HG03457 (cell line): Measurements from ENCODE around the gene LARGE1.

ENCODE experiments used
- ATAC-seq: cut with Tn5 transposase; IDR thresholded peaks from one replicate; pipeline ENCODE4 v1.9.1; 2021; ENCODE audit warnings: moderate number of reproducible peaks; ENCODE audit not compliant: unreplicated experiment

The LARGE1 gene

DNA sequence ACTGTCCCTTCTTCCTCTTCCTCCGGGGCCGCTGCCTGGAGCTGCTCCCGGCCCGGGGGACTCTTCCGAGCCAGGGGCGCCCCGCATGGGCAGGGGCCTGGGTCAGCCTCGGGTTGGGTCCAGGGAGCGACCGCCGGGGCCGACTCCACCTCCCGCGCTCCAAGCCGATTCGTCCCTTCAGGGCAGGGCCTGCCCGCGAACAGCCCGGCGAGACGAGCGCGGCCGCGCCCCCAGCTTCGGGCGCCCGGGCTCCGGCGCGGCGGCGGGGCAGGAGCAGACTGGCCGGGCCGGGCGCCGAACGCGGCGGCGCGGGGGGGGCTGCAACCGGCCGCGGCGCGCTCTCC is at the start of gene LARGE1:
TSS of gene LARGE1 (minus strand) at position 280 of the 344 bp plus-strand sequence.
- peak; percentile 18 for ATAC-seq

DNA sequence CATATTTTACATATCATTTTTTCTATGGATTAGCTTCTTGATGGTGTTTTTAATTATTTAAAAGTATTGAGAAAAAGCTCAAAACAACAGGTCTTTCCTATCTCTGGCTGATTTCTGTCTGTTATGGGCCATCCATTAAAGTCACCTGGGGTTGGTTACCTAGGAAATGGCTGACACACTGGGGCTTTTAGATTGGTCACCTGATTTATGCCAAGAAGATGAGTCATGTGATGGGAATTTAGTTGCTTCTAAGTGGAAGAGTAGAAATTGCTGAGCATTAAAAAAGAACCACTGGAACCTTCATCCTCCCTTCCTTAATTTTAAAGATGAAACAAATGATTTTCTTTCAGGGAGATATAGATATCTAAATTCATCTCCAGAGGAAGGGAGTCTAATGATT is 48.8 kb upstream of the LARGE1 start:
- ATAC-seq: no peak

DNA sequence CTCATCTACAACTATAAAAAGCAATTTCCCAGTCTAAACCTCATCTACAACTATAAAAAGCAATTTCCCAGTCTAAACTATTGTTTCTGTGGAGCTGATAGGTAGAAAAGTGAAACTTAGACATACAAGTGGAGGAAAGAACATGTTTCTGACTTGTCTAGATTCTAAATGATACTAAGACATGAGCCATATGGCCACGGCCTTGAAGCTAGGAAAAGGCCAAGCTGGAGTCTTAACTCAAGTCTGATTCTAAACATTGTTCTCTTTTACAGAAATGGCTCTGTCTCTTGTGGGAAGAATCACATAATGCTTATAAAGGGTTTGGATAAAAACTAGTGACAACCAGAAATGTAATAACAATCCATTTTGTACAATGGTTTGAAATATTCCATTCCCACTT is 43.8 kb upstream of the LARGE1 start:
- no peak for ATAC-seq

DNA sequence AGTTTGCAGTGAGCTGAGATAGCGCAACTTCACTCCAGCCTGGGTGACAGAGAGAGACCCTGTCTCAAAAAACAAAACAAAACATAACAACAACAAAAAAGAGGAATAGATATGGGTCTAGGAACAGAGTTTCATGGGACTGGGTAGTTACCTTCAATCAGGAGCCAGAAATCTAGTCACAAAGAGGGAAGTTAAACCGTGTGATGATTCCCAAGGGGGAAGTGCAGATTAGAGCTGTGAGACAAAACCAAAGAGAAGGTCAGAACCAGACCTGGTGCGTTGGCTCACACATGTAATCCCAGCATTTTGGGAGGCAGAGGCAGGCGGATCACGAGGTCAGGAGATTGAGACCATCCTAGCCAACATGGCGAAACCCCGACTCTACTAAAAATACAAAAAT is 42.1 kb upstream of the LARGE1 start:
- no peak for ATAC-seq

DNA sequence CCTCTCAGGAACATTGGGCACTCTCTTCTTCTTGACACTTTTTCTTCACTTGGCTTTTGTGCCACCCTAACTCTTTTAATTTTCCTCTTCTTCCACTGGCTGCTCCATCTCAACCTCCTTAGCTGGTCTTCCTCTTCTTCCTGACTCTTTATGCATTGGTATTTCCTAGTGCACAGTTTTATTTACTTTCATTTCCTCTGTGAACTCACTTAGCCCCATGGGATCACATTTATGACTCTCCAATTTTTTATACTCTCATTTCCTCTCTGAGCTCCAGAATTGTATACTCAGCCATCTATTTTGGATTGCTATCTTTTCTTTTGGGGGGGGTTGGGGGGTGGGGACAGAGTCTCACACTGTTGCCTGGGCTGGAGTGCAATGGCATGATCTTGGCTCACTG is 38.5 kb upstream of the LARGE1 start:
- ATAC-seq: no peak

DNA sequence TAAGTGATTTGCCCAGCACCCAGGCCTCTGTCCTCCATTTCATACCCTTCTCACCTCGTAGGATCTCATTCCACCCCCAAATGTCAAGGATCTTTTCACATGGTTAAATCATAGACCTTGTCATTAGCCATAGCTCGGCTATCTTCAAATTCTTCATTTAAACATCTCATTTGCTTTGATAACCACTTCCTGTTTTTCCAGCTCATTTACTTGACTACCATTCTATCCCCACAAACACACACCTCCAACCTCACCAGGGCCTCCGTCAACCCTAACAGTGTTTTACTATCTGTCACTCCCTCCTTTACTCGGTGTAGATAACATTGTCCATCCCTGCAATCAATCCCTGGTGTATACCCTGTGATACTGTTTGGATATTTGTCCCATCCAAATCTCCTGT is 36.8 kb upstream of the LARGE1 start:
- ATAC-seq: no peak

DNA sequence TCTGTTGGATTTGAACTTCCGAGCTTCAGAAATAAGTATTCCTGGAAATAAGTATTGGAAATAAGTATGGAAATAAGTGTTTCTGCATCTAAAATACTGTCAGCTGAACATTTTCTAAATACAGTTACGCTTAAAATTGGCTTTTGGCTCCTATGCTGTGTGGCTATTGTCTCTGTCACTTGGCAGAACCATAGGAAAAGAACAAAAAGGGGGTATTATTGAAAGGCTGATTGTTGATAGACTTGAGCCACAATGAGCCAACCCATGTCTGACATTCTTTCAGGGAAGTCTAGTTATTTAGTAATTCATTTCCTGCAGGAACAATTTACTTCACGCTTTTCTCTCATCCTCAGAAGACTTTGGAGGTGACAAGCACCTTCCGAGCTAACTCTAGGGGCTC is 32.5 kb upstream of the LARGE1 start:
- no peak for ATAC-seq

DNA sequence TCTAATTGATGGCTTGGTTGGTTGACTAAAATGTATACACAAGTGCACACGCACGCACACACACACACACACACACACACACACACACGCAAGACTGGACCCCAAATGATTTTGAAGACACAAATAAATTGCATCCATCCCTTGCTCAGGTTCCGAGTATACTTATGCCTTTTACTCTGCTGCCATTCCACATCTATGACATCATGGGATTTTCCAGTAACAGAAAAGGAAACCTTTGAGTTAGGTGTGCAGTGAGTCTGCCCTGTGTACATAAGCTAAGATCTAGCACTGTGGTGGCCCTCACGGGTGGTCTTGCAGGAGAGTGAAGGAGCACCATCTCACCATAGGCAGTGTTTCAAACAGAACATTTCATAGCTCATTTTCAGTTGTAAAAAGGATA is 20.5 kb upstream of the LARGE1 start:
- no peak for ATAC-seq

DNA sequence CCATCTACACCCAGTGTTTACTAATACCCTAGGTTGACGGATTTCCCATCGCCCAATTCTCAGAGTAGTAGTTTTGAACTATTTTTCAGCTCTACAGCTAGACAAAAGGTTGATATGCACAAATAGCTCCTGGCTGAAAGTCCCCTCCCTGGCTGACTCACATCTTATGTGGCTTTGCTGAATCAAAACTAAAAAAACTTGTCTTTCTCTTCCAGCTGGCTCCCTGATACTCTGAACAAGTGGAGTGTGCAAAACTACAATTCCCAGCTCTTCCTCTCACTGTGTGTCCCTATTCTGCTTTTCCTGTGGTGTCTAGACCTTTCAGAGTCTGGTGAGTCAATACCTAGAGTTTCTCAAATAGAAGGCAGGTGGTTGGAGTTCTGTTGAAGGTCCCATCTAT is 12.7 kb upstream of the LARGE1 start:
- ATAC-seq: no peak

DNA sequence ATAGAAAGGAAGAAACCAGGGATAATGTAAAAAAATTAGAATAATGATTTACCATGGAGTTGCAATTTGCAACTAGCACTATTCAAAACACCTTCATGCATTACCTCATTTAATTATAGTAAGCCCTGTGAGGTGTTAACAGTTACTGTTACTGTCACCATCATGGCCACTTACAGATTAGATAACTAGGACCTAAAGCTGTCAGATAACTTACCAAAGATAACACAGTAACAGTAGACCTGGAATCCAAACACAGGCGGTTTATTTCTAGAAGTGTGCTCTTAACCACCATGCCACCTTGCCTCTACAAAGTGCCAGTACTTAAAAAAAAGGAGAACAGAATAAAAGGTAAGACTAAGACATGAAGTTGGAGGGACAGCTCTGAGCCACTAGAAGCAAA is 11.1 kb upstream of the LARGE1 start:
- ATAC-seq: no peak

DNA sequence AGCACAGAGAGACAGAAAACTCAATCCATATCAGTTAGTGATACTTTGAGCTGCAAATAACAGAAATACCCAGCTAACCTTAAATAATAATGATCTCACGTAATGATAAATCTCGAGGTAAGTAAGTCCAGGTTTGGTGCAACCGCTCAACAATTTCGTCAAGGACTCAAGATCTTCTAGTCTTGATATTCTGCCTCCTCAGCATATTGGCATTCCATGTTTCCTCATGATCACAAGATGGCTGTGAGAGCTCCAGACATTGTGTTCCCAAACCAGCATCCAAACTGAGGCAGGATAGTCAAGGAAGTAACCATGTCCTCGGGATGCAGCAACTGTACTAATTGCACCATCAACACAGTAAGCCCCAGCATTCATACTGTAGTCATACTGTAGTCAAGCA is 7.5 kb upstream of the LARGE1 start:
- ATAC-seq: no peak

DNA sequence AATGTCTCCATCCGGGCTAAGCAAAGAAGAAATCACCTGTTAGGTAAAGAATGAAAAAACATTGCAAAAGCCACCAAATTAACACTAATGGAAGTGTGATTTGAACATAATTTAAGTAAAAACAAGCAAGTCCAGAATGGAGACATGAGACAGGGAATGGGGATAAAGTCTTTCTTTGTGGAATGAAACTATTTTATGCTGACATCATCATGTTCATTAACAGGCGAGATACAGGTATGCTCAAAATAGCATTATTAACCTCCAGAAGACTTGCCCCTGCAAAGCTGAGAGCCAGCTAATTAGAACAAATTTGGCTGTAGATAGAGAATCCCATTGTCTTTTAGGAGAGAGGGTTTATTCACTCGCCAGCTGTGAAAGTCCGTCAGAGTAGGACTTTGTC is 4.9 kb upstream of the LARGE1 start:
- ATAC-seq: no peak

DNA sequence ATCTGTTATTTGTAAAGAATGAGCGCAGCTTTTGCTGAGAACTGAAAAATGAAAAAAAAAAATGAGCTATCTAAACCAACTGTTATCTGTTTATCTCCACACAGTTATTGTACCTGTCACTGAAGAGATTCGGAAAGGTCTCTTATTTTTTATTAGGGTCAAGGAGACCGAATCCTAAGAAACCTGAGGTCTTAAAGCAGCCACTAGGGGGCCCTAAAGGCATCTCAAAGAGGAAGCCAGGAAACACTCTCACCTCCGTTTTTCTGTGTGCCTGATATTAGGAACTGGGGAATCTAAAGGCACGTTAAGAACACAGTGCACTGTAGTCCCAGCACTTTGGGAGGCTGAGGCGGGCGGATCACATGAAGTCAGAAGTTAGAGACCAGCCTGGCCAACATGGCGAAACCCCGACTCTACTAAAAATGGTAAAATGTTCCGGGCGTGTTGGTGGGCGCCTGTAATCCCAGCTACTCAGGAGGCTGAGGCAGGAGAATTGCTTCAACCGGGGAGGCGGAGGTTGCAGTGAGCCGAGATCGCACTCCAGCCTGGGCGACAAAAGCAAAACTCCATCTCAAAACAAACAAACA is 3.5 kb upstream of the LARGE1 start:
- ATAC-seq: no peak

DNA sequence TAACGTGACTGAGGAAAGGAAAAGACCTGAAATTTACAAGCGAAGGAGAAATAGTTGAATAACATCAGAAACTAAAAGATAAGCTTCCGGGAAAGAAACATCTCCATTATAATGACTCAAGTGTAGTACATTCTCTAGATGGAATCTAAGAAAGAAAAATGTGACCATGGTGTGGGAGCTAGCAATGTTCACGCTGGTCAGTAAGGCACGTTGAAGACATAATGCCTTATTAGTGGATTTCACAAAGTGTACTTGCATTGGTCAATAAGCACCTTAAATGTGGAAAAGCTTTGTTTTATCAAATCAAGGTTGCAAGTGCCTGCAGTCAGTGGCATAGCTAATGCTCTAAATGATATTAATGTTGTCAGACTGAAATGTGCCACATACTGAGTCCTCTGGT is 2.8 kb upstream of the LARGE1 start:
- ATAC-seq: no peak

DNA sequence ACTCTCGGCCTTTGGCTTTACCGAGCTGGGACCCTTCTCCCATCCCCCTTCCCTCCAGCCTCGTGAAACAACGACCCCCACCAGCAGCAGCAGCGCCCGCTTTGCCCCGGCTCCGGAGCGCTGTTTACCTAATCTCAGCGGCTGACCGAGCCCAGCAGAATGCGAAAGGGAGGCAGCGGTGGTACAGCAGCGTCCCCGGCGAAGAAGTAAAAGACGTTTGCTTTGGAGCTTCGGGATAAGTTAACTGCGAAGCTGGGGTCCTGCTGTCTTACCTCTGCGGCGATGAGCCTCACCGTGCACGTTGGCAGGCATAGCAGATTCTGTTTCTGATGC is 2.0 kb upstream of the LARGE1 start:
- no peak for ATAC-seq

DNA sequence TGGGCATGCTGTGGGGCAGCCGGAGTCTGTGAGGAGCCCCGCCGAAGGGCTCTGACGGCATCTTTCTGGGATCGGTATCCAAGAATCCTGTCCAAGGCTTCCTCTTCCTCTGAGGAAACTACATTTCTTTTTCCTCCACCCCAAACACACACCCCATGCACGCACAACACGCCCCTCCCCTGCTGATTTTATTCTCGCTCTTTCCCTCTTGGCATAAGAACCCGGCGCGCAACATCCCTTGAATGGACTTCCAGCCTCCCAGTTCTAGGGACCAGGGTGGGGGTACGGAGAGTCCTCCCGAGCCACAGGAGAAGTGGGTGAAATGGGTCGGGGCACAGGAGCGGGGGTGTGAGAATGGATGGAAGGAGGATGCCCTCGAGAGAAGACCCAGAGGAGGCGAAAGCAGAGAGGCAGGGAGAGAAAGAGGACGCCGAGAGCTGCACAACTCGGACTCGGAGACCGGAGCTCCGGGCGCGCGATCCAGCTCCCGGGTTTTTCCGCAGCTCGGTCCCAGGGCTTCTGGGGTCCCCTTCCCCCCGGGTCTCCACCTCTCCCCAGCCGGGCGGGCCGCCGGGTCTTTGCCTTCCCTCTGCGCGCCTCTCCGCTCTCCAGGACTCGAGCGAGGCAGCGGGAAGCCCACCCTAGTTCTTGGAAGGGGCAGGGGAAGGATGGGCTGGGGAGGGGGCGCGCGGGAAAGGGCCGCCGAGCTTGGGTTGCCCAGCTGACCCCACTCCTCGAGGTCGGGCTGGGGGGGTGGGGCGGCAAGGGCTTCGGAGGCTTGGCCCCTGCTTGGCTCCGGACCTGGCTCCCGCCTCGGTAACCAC is 1.5 kb upstream of the LARGE1 start:
- no peak for ATAC-seq

DNA sequence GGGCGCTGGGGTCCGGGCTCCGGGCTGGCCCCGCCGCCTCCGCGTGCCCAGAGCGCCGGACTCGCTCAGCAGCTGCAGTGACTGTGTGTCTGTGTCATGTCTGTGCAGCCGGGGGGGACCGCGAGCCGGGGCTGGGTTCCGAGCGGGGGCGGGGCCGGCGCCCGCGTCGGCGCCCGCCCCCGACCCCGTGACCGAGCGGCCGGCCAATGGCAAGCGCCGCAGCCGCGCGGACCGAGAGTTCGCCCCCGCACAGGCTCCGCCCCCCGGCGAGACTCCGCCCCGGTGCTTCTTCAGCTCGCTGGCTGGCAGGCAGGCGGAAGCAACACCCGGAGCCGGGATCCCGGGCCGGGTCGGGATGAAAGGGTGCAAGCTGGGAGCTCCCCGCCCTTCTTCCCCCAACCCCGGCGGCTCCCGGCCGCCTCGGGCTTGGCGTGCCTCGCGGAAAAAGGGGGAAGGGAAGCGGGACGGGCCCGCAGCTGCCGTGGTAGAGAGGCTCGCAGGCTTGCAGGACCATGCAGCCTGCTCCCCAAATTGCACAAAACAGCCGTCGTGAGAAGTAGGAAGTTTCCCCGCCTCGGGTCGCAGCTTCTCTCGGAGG is 750 bp upstream of the LARGE1 start:
- peak; percentile 66 for ATAC-seq

DNA sequence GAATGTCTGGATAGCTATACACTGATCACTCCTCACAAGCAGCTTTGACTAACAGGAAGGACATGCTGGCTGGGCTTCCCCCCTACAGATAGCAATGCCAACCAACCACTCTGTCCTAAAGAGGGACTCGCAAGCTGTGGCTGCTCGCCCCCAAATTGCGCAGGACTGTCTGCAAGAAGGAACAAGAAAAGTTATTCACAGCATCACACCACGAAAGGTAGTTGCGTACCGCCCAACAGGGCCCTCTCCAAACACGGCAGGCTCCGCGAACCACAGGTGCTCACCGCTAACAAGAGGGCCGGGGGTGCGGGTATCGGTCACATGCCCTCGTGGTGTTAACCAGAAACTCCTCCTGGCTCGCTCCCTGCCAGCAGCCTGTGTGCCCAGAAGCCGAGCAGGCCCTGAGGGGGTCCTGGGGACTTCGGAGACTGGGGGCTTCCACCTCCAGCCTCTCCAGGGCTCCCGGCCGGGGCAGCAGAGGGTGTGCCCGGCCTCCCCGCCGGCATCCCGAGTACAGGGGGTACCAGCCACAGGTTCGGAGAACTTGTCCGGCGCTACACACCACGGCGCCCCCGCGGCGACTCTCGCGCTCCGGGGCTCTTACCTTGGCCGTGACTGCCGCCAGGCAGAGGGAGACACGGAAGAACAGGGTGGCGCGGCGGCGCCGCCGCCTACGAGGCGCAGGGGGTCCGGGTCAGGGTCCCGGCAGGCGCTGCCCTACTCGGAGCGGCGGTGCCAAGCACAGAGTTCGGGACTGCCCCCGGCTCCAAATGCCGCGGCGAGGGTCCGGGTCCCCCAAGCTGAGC is 682 bp downstream of the LARGE1 start:
- no peak for ATAC-seq

DNA sequence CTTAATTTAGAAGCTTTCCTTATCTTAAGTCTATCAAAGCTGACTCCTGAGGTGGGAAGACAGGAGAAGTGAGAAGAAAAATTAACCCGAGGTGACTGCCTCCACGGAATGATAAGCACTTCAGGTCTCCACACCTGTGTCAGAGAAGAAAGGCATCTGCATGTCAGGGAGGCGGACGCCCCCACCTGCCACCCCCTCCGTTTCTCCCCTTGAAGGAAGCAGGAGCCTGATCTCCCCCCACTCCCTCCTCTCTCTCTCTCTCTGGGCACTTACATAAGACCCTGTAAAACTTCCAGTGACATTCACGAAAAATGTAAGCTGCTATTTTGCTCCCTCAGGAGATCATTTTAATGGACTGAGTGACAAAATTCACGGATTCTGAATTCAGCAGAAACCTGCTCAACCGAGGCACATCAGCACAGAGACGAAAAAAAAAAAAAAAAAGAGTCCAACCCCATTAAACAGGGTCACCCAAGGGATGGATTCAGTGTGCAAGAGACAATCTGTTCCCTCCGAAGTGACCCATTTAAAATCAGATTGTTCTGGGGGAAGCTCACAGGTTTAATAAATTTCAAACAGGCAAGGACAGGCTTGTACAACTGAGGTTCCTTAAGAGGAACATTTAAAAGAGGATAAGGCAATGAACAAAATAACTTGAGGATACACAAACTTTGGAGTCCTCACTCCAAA is 1.5 kb downstream of the LARGE1 start:
- ATAC-seq: no peak

DNA sequence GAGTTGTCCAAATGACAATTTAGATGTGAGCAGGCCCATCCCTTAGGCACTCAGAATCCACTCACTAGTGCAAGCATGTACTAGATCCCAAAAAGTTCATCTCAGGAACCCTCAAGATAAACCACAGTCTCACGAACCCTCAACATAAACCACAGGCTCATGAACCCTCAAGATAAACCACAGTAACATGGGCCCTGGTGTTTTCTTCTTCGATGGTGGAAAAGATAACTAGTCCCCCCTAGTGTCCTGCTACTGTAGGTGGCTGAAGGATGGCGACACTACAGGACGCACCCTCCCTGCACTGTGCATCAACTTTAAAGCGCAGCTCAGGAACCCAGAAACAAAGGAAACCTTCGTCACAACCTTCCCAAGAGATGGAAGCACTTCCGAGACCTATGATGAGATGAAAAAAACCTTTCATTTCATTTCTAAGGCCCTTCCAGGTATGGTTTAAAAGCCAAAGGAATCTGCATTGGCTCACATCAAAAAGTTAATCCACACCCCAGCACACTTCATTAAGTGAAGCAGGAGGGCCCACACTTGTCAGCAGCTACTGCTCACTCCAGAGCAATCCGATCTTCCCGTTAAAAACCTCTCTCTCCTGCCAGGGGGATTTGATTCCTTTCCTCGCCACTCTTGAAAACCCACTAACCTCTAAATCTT is 2.4 kb downstream of the LARGE1 start:
- no peak for ATAC-seq

DNA sequence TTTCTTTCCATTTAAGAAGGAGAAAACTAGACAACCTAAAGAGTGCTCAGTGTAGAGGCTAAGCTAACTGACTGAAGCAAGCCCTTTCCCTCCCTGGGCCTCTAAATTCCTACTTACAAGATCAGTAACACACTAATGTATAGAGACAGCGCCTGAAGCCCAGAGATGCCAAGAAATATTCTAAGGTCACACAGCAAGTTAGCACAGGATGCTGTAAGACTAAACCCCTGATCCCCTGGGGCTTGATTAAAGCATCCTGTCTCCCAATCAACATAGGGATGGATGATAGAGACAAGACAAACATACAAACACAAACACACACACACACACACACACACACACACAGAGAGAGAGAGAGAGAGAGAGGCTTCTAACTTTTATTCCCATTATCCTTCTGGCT is 5.6 kb downstream of the LARGE1 start:
- no peak for ATAC-seq
